ENCODE results near the gene LEPROT.

- TF ChIP-seq TARDBP (IDR thresholded peaks at IDR 0.05) (no peak), BHLHE40 (IDR thresholded peaks at IDR 0.05; ENCODE audit: borderline replicate concordance) (no peak), HDGF (IDR thresholded peaks at IDR 0.05; ENCODE audit: borderline replicate concordance) (no peak), FOXA1 (IDR thresholded peaks at IDR 0.05) (no peak)
Observed at GRCh38 chr1:65478379-65479026, 58.0 kb downstream of the LEPROT start.

All from HEK293T (cell line).